ENCODE data around the gene TRIM66. TPM values are rescaled to one million over a fixed set of nuclear protein-coding genes. Genes with fewer than 3 reads are reported as not detected.

TRIM66 gene
- total RNA-seq, 1 donor from 2014 or later, result 10.4 TPM

DNA sequence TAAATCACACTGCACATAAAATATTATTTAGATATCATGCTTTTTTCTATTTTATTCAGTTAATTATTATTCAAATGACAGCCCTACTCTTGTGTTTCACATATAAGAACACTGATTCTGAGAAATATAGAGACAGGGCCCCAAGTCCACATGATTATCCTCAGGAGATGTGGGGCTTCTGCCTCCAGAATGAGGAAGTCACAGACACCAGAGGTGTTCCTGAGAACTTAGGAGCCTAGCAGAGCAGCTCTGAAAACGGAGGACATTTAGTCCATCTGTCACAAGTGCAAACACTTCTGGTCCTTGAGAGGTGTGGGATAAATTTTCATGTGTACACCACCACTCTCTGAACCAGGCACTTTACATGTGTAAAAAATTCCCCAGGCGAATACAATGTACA, 26.2 kb downstream of the TRIM66 start:
- DNase-seq, result no peak

DNA sequence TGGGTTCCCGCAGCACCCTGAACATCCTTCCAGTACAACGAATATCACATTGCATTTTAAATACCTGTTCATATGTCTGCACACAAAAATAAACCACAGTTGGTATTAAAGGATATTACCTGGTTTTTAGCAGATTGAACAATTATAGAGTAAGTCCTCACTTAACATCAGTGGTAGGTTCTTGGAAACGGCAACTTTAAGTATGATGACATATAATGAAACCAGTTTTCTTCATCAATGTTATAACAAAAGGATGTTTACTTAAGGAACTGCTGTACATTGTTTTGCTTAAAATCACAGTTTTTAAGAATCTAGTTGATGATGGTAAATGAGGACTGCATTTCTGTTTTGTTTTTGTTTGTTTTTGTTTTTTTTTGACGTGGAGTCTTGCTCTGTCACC, 28.0 kb downstream of the TRIM66 start:
- DNase-seq, result no peak

DNA sequence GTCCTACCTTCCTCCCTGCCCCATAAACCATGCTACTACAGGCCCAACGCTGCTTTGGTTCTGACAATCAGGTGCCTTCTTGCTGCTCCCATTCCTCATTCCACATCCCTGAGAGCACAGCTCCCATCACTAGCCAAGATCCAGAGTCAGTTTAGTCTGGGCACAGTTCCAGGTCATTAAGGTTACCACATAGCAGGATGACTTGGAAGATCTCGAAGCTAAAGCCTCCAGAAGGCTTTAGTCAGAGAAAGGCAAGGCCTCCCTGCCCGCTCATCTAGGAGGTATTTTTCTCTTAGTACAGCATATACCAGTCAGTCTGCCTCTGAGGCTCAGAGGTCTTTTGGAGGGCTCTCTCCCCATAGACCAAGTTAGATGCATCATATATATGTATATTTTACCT, 30.3 kb downstream of the TRIM66 start:
- DNase-seq, result no peak

DNA sequence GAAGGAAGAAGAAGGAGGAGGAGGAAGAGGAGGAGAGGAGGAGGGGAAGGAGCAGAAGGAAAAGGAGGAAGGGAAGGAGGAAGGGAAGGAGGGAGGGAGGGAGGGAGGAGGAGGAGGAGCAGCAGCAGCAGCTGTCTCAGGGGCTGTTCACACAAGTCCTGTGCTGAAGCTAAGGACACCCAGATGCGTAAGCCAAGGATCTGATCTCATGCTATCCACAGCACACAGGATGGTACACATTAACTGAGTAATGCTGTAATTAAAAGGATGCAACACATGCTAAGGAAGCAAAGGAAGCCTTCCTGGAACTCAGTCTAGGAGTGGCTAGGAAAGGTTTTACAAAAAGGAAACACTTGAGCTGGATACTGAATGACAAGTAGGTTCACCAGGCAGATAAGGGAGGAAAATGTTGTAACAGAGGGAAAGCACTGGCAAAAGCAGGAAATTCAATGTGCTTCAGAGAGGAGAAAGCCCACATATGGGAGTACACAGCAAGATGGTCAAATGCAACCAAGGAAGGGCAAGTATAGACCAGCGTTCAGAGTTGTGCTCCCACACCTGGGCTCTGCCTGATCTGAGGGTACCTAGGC, 32.0 kb downstream of the TRIM66 start:
- DNase-seq, result no peak

DNA sequence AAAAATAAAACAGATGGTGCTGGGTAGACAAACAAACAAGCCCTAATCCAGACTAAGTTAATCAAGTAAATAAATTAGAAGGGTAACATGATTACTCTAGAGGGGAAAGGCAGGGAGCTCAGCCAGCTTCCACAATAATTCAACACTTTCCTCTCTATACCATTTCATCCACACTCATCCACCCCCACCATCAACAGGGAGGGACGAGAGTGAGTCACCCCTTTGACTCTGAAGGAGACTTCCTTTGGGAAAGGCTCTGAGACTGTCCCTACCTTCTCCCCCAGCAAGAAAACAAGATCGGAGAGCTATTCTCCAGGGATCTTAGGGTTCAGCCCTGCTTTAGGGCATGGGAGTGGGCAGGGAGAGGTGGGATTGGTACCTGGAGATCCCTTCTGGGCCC, 33.1 kb downstream of the TRIM66 start:
- DNase-seq, result no peak

DNA sequence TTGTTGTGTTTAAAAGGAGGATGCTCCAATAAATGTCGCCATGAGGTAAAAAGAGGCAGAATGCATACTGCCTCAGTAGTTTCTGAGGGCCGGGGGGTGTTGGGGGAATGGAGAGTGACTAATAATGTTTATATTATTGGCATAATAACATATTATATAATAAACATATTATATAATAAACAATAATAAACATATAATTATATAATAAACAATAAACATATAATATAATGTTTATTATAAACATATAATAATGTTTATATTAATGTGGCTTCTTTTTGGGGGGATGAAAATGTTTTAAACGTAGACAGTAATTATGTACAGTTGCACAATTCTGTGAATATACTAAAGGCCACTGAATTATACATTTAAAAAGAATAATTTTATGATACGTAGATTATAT, 35.6 kb downstream of the TRIM66 start:
- DNase-seq, result no peak

DNA sequence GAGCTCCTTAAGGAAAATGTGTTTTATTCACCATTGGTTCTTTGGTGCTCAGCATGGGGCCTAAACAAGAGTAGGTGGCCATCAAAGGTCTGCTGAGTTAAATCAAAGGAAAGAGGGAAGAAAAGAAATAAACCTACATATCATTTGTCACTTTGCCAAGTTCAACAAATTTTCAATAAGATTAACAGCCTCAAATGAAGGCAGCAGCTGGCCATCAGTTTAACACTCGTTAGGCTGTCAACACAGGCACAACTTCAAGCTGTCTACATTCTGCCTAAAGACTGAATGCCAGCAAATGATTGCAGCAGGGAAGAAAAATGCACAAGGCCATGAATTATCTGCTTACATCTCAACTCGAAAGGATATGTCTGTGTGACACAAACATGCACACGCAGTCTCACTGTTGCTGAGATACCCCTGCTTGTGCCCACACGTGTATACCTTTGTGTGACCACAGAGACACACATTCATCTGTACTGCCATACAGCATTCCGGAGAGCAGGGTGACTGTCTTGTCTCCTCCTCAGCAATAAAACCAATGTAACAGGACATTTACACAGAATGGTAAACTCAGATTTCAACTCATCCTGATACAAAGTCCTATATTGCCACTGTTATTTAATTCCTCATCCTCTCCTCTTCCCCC, 40.1 kb downstream of the TRIM66 start:
- no peak for DNase-seq

DNA sequence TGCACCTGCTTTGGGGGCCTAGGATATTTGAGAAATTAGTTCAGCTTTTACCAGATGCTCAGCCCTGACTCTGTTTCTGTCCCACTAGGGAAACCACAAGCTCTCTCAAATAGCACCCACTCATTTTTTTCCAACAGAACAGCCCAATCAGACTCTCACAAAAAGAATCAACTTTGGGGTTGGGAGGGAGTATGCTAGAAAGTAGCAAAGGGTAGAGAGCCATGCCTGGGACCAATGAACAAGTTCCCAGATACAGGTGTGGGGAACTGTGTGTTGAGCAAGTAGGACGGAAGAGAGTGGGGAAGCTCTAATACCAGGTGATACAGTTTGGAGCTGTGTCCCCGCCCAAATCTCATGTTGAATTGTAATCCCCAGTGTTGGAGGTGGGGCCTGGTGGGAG, 41.1 kb downstream of the TRIM66 start:
- DNase-seq, result no peak

DNA sequence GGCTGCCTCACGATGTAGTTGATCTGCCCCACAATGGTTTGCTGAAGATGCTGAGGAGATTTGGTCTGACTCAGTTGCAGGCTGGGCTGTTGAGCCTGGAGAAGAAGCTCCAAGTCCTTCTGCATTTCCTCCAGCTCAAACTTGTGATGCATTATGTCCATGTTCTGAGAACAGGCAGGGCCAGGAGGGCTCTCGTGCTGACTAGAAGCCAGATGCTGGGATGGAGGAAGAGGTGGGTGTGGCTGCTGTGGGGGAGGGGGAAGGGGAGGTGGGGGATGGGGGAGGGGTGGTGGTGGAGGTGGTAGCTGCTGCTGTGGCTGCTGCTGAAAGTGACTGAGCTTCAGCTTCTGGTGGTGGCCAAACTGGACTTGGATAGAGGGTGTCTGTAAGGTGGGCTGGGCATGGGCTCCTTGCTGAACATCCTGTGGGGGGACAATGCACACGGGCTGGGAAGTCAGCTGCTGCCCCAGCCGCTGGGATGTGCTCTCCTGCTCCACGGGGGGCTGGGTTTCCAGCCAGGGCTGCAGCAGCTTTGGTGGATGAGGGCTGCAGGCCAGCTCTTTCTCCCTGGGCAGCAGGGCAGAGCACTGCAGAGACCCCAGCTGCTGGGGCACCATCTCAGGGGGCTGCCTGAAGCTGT, 42.1 kb downstream of the TRIM66 start:
- no peak for DNase-seq

DNA sequence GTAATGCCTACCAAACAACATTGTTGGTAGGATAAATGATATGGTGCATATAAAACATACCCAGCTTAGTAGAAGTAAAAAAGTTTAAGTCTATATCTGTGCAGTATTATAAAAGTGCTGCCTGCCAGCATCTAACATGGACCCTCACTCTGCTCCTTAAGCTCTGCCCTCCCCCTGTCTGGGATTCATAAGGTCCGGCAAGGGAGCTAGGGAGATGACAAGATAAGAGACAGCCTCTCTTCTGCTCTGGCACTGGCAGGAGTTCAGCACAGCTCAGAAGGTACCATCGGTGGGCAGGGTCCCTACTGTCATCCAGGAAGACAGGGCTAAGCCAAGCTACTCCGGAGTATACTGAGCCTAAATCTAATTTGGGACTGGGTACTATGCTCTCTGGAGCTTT, 42.8 kb downstream of the TRIM66 start:
- no peak for DNase-seq

DNA sequence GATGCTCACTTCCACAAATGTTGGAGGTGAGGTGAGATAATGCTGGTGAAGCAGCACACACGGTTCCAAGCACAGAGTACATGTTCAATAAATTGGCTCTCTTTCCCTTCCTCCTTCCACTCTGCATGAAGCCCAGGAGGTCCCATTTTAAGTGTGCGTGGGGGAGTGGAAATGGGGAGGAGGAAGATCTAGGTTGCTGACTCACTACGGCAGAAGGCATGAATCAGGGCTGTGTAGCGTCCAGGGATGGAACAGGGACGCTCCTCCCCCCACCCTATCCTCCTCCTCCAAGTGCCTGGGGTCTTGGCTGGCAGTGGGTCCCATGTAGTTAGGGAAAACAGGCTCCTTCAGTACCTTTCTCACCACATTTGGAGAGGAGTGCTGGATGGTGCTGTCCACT, 44.2 kb downstream of the TRIM66 start:
- DNase-seq, result no peak

DNA sequence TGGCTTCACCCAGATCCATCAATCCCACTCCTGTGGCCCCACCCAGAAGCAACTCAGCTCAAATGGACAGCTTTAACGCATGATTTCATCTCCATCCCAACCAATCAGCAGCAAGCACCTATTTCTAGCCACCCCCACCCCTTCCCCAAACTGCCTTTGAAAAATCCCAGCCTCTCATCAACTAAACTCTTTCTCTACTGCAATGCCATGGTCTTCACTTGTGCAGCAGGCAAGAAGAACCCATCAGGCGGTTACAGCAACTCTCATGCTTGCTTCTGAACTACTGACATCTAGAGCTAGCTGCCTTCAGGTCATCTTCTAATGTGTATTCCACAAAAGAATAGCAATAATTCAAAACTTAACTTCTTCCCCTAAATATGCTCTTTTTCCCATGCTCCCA, 46.3 kb downstream of the TRIM66 start:
- no peak for DNase-seq

DNA sequence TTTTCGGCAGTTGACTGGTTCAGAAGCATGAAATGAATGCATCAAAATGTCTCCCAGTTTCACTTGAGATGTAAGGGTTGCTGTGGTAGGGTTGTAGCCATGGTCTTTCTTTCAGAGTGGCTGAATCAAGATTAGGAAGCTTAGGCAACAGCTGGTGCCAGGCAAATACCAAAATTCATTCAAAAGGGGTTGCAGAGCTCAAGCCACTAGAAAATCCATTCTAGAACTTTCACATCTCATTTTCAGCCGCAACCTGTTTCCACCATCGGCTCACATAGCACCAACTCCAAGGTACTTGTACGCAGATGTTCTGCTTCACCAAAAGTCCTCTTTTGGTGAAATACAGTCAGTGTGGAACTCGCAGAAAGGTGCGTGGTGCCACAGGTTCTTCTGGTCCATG, 48.0 kb downstream of the TRIM66 start:
- DNase-seq, result no peak

DNA sequence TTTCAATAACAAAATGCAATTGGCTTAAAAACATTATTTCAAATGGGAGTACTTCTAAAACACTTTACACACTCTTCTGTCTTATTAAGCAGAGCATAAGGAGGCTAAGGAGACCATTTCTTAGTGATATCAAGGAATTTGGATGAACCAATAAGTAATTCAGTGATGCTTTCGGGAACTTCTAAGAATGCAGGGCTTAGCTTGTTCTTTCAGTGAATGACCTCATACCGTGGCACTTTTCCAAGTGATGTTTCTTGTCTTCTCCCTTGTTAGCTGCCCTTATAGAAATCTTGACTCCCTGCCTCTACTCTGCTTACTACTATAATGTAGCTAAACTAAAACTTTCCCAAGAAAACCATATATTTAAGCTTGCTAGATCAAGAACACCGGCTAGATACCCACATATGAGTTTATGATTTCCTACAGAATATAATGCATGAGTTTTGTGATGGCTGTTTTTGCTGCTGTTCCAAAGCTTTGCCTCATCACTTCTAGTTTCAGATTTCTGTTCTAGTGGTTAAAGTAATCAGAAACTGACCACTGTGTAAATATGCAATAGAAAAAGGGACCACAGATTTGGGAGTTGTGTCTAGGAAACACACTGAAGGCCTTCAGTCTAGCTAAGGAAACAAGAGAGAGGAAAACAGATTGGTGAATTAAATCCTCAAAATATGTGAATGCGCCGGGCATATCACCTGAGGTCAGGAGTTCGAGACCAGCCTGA, 50.9 kb downstream of the TRIM66 start:
- DNase-seq, result peak; percentile 67

DNA sequence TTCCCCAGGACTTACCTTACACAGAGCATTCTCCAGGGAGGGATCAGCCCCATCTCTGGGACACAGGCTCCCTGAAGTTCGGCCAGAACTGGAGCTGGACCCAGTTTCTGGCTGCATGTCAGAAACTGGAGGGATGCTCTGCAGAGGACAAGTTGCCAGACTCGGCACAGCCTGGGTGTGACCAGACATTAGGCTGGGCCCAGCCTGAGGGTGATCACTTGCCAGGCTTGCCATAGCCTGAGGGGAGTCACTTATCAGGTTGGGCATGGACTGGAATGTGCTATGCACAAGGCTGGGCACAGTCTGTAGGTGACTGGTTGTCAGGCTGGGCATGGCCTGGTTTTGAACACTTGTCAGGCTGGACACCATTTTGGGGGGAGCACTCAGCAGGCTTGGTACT, 57.8 kb downstream of the TRIM66 start:
- no peak for DNase-seq

DNA sequence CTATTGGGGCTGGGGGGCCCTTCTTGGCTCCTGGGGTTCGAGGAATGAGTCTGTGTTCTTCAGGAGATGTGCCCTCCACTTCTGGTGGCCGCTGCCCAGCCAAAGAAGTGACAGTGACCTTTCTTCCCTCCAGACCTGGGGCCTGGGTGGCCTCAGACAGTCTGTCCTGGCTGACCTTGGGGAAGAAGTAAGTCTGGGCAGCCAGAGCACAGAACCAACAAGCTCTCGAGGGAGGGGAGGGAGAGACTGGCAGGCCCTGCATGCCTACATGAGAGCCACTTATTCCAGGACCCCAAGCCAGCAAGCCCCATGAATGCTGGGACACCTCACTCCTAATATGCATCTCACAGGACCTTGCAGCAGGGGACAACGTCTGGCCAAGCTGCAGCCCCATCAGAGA, 61.3 kb downstream of the TRIM66 start:
- DNase-seq, result no peak

DNA sequence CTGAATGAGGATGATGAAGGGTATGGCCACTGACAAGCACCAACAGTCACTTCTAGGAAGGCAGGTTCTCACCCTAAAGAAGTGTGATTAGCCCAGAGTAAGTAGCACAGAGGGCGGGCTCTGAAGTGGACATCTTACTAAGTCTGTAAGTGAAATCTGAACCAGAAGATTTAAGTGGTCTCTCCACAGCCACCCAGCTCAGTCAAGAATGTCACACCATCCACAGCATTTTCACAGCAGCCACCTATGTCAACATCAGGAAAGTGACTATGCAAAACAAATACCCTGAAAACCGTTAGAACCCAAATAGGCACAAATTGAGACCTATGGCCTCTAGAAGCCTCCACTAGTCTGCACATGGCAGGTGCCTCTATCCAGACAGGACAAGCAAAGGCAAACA, 65.4 kb downstream of the TRIM66 start:
- no peak for DNase-seq

DNA sequence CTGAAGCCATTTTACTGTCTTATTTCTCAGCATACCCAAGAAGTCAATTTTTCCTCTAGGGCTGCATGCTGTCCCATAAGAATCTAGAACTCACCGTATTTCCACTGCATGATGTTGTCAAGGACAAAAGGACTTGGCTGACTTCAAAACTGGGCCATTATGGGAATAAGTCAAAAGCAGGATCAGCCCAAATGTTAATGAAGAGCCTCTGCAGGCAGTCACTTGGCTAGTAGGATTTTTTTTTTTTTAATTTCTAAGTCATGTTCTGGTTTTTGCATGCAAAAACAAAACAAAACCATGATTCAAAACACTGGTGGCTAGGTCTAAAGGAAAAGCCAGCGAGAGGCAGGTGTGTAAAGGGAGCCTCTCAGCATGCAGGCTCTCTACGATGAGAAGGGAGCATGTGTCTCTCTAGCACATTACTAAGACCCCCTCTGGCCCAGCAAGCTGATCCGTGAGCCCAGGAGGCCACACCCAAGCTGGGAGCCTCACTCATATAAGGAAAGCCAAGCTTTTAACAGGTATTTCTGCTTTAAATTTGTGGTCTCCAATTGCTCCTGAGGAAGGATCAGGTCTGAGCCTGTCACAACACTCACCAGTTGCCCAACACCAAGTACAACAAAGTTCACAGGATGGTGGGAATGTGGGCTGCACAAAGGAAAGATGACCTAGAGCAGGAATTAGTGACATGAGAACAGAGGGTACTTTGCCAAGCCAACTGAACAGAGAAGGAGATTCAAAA, 67.0 kb downstream of the TRIM66 start:
- no peak for DNase-seq

DNA sequence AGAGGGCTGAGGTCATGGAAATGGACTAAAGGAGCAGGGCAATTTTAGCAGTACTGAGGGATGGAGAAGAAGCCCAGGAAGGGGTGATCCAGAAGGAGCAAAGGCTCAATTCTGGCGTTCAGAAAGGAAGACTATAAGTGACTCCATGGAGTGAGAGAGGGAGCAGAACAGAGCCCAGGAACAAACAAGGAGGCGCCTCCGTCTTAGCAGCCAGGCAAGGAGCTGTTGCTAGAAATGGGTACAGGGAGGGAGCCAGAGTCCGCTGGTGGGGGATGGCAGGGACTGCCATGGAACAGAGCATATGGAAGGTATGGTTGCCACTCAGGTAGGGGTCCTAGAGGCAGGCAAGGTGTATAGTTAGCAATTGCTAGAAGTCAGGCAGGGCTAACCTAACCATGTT, 68.0 kb downstream of the TRIM66 start:
- DNase-seq, result no peak

DNA sequence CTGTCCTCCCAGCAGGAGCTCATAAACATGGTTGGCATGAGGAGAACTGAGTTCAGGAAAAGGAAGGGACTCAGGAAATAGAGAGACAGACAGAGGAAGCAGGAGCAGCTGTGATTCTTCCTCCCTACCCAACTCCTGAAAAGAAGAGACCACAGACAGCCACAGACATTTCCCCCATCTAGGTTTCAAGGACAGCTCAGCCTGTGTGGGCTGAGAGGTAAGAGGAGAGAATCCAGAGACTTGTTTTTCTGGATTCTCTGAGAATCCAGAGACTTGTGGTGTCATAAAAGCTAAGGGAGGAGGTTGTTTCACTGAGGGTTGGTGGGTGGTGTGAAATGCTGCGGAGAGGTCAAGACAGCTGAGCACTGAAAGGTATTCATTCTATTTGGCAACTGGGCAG, 69.4 kb downstream of the TRIM66 start:
- no peak for DNase-seq

DNA sequence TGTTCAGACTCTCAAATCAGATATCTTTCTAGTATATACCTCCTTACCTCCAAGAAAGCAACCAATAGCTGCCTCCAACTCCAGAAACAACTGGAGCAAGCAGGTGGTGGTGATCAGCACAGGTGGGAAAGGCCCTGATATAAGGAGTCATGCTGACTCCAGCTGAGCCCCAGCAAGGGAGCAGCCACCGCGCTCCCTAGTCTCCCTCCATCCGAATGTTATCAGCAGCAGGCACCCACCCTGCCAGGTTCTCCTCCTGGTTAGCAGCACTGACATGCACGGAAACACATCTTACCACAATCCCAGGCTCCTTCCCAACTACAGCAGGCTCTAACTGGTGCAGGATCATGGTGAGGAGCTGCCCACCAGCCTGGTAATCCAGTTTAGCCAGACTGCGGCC, 69.9 kb downstream of the TRIM66 start:
- DNase-seq, result no peak

DNA sequence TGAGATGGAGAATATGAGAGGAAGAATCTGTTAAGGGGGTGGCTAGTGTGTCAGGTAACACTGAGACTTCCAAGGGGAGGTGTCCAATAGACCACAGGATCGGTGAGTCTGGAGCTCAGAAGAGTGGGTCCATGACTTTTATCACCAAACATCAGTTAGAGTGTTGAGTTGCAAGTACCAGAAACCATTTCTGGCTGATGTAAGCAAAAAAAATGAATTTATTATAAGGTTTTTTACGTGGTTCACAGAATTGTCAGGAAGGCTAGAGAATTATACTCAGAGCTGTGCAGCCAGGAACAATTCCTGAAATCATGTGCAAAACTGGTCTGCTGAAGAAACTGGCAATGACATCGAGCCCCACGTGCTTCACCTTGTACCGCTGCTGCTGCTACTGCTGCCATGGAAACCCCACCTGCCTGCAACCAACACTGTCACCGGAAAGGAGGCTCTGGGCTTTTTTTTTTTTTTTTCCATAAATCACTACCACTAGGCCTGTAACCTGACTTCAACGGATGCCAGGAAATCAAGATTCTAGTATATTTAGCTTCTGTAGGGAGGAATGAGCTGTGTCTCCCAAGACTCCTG, 71.8 kb downstream of the TRIM66 start:
- peak; percentile 26 for DNase-seq

Measured in tongue (tissue), 2 donors.